GM12878 (cell line): ENCODE results near the gene IL4. TPM values are rescaled to one million over a fixed set of nuclear protein-coding genes. Genes with fewer than 3 reads are reported as not detected.

Experiments used
- DPF2 ChIP-seq: fragments of 450-650 bp; IDR thresholded peaks from 2 replicates; pipeline ENCODE4 v1.6.1; 2017; ENCODE audit warnings: mild to moderate bottlenecking
- IKZF1 ChIP-seq: fragments of 450-650 bp; conservative IDR thresholded peaks from 2 replicates; pipeline ENCODE4 v1.6.1; 2017; ENCODE audit warnings: antibody characterized with exemption, mild to moderate bottlenecking
- IKZF2 ChIP-seq, 2 experiments: fragments of 450-650 bp; IDR thresholded peaks; 2 replicates each; pipeline ENCODE4 v1.6.1; 2017; ENCODE audit warnings: mild to moderate bottlenecking in 2 of 2, moderate library complexity in 2 of 2
- MTA2 ChIP-seq: fragments of 450-650 bp; IDR thresholded peaks from 2 replicates; pipeline ENCODE4 v1.6.1; 2016; ENCODE audit warnings: low read depth, mild to moderate bottlenecking, moderate library complexity
- RUNX3 ChIP-seq: IDR thresholded peaks from 2 replicates; pipeline ENCODE4 v1.6.1; 2012; ENCODE audit warnings: low read length, inconsistent platforms
- ZNF217 ChIP-seq: fragments of 450-650 bp; IDR thresholded peaks from 2 replicates; pipeline ENCODE4 v1.6.1; 2017; ENCODE audit warnings: antibody characterized with exemption, mild to moderate bottlenecking
- ZNF687 ChIP-seq: fragments of 450-650 bp; IDR thresholded peaks from 2 replicates; pipeline ENCODE4 v1.6.1; 2017; ENCODE audit warnings: mild to moderate bottlenecking, moderate library complexity
- polyA plus RNA-seq, 11 experiments: library from polyadenylated mRNA; depleted of rRNA in 4 of 11; unstranded in 6 of 11; stranded (reverse) in 5 of 11; fragments of >200 nt; fragmentation: Nextera tagmentation in 4 of 11; fragmentation: Illumina TruSeq in 1 of 11; extraction: Ambion mirVana in 4 of 11; extraction: Trizol in 1 of 11; gene quantifications; 1 replicate in 1 of 11; 2 replicates in 10 of 11; pipeline versions ENCODE4 v1.2.1 to v1.2.3, GENCODE V29; 2011 to 2016; ENCODE audit warnings: inconsistent platforms in 2 of 11, missing spikeins in 2 of 11, low read depth in 1 of 11
- total RNA-seq, 4 experiments: library from RNA; depleted of rRNA in 3 of 4; stranded (reverse); fragments of >200 nt in 3 of 4; fragmentation: Illumina TruSeq in 1 of 4; extraction: Trizol in 1 of 4; gene quantifications; 2 replicates each; pipeline versions ENCODE4 v1.2.1 to v1.2.3, GENCODE V29; 2013 to 2021
- TF ChIP-seq, protein P1 (sequence below): fragments of 450-650 bp; IDR thresholded peaks from 2 replicates; pipeline ENCODE4 v1.6.1; 2017; ENCODE audit warnings: mild to moderate bottlenecking

IL4 gene
- total and polyA plus RNA-seq, 10 of the 15 experiments (the other 5 are each of a cell fraction or from before 2014, with no cell fraction given), result 0.20 to 0.80 (median 0.50) TPM; not detected in 7

DNA sequence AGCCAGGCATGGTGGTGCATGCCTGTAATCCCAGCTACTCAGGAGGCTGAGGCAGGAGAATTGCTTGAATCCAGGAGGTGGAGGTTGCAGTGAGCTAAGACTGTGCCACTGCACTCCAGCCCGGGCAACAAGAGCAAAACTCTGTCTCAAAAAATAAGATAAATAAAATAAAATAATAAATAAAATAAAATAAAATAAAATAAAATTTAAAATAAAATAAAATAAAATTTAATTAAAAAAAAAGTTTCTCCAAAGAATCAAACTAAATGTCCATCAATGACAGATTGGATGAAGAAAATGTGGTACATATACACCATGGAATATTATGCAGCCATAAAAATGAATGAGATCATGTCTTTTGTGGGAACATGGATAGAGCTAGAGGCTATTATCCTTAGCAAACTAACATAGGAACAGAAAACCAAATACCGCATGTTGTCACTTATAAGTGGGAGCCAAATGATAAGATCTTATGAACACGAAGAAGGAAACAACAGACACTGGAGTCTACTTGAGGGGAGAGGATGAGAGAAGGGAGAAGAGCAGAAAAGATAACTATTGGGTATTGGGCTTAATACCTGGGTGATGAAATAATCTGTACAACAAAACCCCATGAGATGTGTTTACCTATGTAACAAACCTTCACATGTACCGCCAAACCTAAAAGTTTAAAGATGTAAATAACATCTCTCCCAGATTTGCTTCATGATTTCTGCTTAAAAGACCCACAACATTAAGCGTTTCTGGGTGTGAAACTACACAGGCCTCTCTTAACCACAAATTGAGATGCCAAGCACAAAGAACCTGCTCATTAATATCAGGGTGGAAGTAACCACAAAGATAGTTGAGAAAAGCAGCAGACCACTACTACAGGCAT, 18.2 kb downstream of the IL4 start (continued):
- TF ChIP-seq IKZF1 (peak; percentile 45), IKZF2 (IDR thresholded peaks at IDR 0.05) (peak; percentile 51 to 56; a peak in 3 of 4 replicates), MTA2 (peak; percentile 95), ZNF687 (peak; percentile 80), RUNX3 (peak; percentile 77), ZNF217 (0 out of 2 replicates have a peak, but pooled peaks have one; percentile 65), DPF2 (peak; percentile 75; the same call in 1 of the 2 replicates)
- TF ChIP-seq, protein P1, sequence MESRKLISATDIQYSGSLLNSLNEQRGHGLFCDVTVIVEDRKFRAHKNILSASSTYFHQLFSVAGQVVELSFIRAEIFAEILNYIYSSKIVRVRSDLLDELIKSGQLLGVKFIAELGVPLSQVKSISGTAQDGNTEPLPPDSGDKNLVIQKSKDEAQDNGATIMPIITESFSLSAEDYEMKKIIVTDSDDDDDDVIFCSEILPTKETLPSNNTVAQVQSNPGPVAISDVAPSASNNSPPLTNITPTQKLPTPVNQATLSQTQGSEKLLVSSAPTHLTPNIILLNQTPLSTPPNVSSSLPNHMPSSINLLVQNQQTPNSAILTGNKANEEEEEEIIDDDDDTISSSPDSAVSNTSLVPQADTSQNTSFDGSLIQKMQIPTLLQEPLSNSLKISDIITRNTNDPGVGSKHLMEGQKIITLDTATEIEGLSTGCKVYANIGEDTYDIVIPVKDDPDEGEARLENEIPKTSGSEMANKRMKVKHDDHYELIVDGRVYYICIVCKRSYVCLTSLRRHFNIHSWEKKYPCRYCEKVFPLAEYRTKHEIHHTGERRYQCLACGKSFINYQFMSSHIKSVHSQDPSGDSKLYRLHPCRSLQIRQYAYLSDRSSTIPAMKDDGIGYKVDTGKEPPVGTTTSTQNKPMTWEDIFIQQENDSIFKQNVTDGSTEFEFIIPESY, result peak; percentile 73; the same call in 1 of the 2 replicates
